Karpas-422 (cell line): ENCODE results near the gene PPIA. TPM values are rescaled to one million over a fixed set of nuclear protein-coding genes. Genes with fewer than 3 reads are reported as not detected.

Experiments
- DNase-seq: peaks from one replicate; pipeline ENCODE4 v3.0.0-alpha.2; 2015
- H2AFZ ChIP-seq: fragments of 200-600 bp; sonication (generic); 2 replicates; pipeline ENCODE4 v1.6.1; 2014; ENCODE audit warnings: antibody characterized with exemption, low read length, mixed read lengths
- H3K27ac ChIP-seq: fragments of 200-600 bp; sonication (generic); 2 replicates; pipeline ENCODE4 v1.5.1; 2014; ENCODE audit warnings: mild to moderate bottlenecking, low read length, moderate library complexity
- H3K27me3 ChIP-seq: fragments of 200-600 bp; sonication (generic); 2 replicates; pipeline ENCODE4 v1.6.1; 2014; ENCODE audit warnings: low read length, mixed read lengths
- H3K36me3 ChIP-seq: fragments of 200-600 bp; sonication (generic); 2 replicates; pipeline ENCODE4 v1.6.1; 2014; ENCODE audit warnings: low read length, mixed read lengths; ENCODE audit not compliant: insufficient read depth
- H3K4me1 ChIP-seq: fragments of 200-600 bp; sonication (generic); 2 replicates; pipeline ENCODE4 v1.6.1; 2014; ENCODE audit warnings: mild to moderate bottlenecking, low read length, mixed read lengths
- H3K4me2 ChIP-seq: fragments of 200-600 bp; sonication (generic); 2 replicates; pipeline ENCODE4 v1.6.1; 2014; ENCODE audit warnings: low read length, low read depth, mild to moderate bottlenecking; ENCODE audit not compliant: poor library complexity, severe bottlenecking
- H3K4me3 ChIP-seq: fragments of 200-600 bp; sonication (generic); 2 replicates; pipeline ENCODE4 v1.5.1; 2014; ENCODE audit warnings: mild to moderate bottlenecking, antibody characterized with exemption, low read length, mixed read lengths
- H3K79me2 ChIP-seq: fragments of 200-600 bp; sonication (generic); 2 replicates; pipeline ENCODE4 v1.6.1; 2014; ENCODE audit warnings: mild to moderate bottlenecking, low read length, mixed read lengths
- H3K9ac ChIP-seq: fragments of 200-600 bp; sonication (generic); 2 replicates; pipeline ENCODE4 v1.6.0; 2014; ENCODE audit warnings: low read length
- H3K9me2 ChIP-seq: fragments of 200-600 bp; sonication (generic), shearing (Covaris generic); replicated peaks from 2 replicates; pipeline ENCODE4 v1.6.0; 2014; ENCODE audit warnings: mild to moderate bottlenecking, low read length, moderate library complexity; ENCODE audit not compliant: insufficient read depth
- H3K9me3 ChIP-seq: fragments of 300-700, 200-600 bp; sonication (generic); 2 replicates; pipeline ENCODE4 v1.6.1; 2014; ENCODE audit warnings: low read length, mixed read lengths
- H4K20me1 ChIP-seq: fragments of 200-600 bp; sonication (generic); 2 replicates; pipeline ENCODE4 v1.6.1; 2014; ENCODE audit warnings: mild to moderate bottlenecking, antibody characterized with exemption, low read length, low read depth; ENCODE audit not compliant: insufficient read depth
- total RNA-seq: library from RNA; depleted of rRNA; stranded (reverse); fragments of >200 nt; shearing (Covaris generic); gene quantifications from 2 replicates; pipeline ENCODE4 v1.2.3, GENCODE V29; 2014; ENCODE audit warnings: low replicate concordance; rRNA removed

Gene PPIA
- total RNA-seq, 1 experiment from 2014 or later, result 3,564 TPM

DNA sequence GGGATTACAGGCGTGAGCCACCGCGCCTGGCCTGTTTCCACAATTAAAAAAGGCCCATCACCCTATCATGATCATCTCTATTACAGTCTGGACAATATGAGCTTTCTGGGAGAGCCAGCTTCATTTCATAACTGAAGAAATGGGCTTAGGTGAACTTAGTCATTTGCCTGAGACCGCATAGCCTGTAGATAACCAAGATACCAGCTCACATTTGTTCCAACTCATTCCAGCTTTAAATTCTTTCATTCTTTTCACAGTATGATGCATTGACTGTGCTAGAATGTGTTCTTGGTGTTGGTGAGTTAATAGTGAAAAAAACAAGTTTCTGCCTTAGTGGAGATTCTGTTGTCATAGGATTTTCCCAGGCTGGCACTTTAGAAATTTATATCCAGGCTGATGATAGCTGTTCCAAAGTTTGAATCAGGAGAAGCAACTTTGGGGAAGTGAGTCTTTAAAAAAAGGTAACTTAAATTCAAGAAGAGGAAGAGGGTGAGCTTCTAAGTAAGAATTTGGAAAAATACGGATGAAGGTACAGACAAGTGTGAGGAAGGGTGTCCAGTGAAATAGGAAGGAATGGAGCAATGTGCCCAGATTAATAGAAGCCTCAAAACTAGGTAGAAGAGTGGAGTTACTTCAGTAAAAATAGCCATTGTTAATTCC is 53.5 kb downstream of the PPIA start:
- Histone ChIP-seq H3K4me1 (peaks cover 25% of the 10 kb centered on the region), H3K4me2 (no peak overlapping the region)
- DNase-seq, result no peak

GRCh38 chr7:44852590-44852989 is 56.1 kb downstream of the PPIA start:
- Histone ChIP-seq H3K79me2 (no peaks in the 10 kb centered on the region), H3K27ac (no peak overlapping the region), H4K20me1 (no peaks in the 10 kb centered on the region), H3K4me1 (peaks cover 15% of the 10 kb centered on the region), H3K9ac (no peak overlapping the region), H3K4me3 (no peak overlapping the region), H3K4me2 (no peak overlapping the region), H3K27me3 (no peaks in the 10 kb centered on the region), H3K9me3 (no peaks in the 10 kb centered on the region), H3K36me3 (no peaks in the 10 kb centered on the region), H3K9me2 (no peaks in the 10 kb centered on the region), H2AFZ (no peak overlapping the region)
- DNase-seq, result no peak

More for the DNA sequence above, 53.5 kb downstream of the PPIA start:
- H3K9me2 ChIP-seq, result no peaks in the 10 kb centered on the region
- peaks cover 11% of the 10 kb centered on the region; the same call in 1 of the 2 replicates for H4K20me1 ChIP-seq
- no peak overlapping the region for H3K27ac ChIP-seq
- H3K36me3 ChIP-seq, result no peaks in the 10 kb centered on the region
- no peaks in the 10 kb centered on the region for H3K27me3 ChIP-seq
- H3K9me3 ChIP-seq, result no peaks in the 10 kb centered on the region
- H3K9ac ChIP-seq, result no peak overlapping the region
- no peak overlapping the region for H2AFZ ChIP-seq
- H3K79me2 ChIP-seq, result peaks cover 25% of the 10 kb centered on the region
- H3K4me3 ChIP-seq, result no peak overlapping the region

Other genes with a start within 250 kb of the PPIA start
- gene DDX56, start 222.8 kb upstream of the PPIA start, total RNA-seq, result 66.8 and 73.3 TPM in 2 replicates
- 62.0 and 66.2 TPM in 2 replicates for gene TMED4, start 214.4 kb upstream of the PPIA start, total RNA-seq
- gene OGDH, start 190.1 kb upstream of the PPIA start, total RNA-seq, result 24.9 and 34.9 TPM in 2 replicates
- gene ZMIZ2, start 47.8 kb upstream of the PPIA start, total RNA-seq, result 16.2 and 19.9 TPM in 2 replicates
- gene H2AZ2, start 51.4 kb downstream of the PPIA start, total RNA-seq, result 188 and 202 TPM in 2 replicates
- 7.3 and 11.8 TPM in 2 replicates for gene PURB, start 88.8 kb downstream of the PPIA start, total RNA-seq
- gene MYO1G, start 182.3 kb downstream of the PPIA start, total RNA-seq, result 62.4 and 130 TPM in 2 replicates
- 42.5 and 78.8 TPM in 2 replicates for gene CCM2, start 203.5 kb downstream of the PPIA start, total RNA-seq